PC-3 (cell line): Measurements from ENCODE around the gene TSPAN11.

Source experiments
- EZH2 ChIP-seq: fragments of 300-600 bp; sonication (generic); IDR thresholded peaks from one replicate; pipeline ENCODE4 v1.6.1; 2017; ENCODE audit warnings: antibody characterized with exemption, mild to moderate bottlenecking, low read length; ENCODE audit not compliant: unreplicated experiment
- EZH2phosphoT487 ChIP-seq: fragments of 300-600 bp; sonication (generic); IDR thresholded peaks from 2 replicates; pipeline ENCODE4 v1.6.1; 2018; ENCODE audit warnings: mild to moderate bottlenecking, antibody characterized with exemption, low read length, borderline replicate concordance
- TF ChIP-seq, protein P1 (sequence below): fragments of 300-600 bp; sonication (generic); conservative IDR thresholded peaks from 2 replicates; pipeline ENCODE4 v1.5.1; 2017; ENCODE audit warnings: antibody characterized with exemption, low read depth, mild to moderate bottlenecking, low read length

DNA sequence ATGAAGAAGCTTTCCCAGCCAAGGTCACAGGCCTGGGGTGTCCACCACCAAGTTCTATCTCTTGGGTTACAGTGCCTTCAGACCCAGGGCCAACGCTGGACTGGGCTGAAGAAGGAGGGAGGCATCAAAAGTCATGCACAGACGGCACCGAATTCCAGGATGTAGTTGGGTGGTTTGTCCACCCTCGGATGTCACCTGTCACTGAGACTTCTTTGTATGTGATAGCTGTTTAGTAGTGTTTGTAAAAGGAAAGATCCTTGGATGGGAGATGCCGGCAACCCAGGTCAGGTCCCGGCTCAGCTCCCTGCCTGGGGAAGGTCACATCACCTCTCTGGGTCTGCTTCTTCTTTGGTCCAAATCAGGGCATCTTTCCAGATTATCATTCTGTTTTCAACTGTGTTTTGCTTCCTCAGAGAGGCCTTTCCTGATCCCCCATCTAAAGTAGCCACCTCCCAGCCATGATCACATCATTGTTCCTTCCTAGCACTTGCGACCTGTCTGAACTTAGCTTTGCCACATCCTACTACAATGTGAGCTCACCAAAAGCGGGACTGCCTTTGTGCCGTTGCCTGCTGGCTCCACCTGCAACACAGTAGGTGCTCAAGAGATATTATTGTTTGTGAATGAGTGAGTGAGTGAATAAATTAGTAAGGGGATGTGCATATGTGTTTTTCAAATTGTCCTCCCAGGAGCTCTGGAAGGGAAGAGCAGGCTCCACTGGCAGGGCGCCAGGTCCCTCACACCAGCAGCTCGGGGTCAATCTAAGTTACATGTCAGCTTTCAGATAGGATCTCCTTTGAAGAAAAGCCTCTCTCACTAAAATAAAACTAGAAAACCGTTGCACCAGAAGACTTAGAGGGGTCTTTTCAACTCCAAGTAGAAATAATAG is 2.1 kb downstream of the TSPAN11 start:
- TF ChIP-seq, protein P1, sequence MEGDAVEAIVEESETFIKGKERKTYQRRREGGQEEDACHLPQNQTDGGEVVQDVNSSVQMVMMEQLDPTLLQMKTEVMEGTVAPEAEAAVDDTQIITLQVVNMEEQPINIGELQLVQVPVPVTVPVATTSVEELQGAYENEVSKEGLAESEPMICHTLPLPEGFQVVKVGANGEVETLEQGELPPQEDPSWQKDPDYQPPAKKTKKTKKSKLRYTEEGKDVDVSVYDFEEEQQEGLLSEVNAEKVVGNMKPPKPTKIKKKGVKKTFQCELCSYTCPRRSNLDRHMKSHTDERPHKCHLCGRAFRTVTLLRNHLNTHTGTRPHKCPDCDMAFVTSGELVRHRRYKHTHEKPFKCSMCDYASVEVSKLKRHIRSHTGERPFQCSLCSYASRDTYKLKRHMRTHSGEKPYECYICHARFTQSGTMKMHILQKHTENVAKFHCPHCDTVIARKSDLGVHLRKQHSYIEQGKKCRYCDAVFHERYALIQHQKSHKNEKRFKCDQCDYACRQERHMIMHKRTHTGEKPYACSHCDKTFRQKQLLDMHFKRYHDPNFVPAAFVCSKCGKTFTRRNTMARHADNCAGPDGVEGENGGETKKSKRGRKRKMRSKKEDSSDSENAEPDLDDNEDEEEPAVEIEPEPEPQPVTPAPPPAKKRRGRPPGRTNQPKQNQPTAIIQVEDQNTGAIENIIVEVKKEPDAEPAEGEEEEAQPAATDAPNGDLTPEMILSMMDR: no peak
- no peak for TF ChIP-seq EZH2
- TF ChIP-seq EZH2phosphoT487: no peak
